Measurements from ENCODE around the gene CALR.

DNA sequence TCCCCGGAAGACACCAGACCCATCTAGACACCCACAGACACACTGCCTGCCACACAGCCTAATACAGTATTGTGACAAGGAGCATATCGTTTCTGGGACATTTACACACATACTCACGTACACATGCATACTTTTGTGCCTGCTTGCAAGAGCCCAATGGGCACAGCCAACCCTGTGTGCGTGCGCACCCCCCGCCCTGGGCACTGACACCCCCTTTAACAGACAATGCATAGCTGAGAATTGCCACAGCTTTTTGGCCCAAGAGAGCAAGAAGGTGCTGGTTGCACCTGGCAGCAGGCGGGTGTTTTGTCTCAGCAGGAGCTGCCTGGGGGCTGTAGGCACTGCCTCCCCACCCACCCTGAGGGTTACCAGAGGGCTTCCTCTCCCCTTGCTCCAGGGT, 55.2 kb downstream of the CALR start:
- TF ChIP-seq CTCF (IDR thresholded peaks at IDR 0.05) (no peak), NFE2L1 (CRISPR knock-in tag; IDR thresholded peaks at IDR 0.05) (no peak), ZNF219 (CRISPR knock-in tag; IDR thresholded peaks at IDR 0.05; ENCODE audit: borderline replicate concordance) (no peak)
